Measurements from ENCODE around the gene HUNK.
"Not testable (repeated sequence)": the region's sequence is repeated elsewhere in the genome, so short reads cannot be mapped to it uniquely, and the experiment has no call there.

HUNK gene

GRCh38 chr21:31924548-31924947 lies 51.7 kb downstream of the HUNK start:
- no peak for DNase-seq

- no peak for DNase-seq
Measured at GRCh38 chr21:31926498-31926897, 53.7 kb downstream of the HUNK start.

- DNase-seq: no peak
Measured at GRCh38 chr21:31927689-31928353, 55.0 kb downstream of the HUNK start.

- DNase-seq: no peak
Measured at GRCh38 chr21:31928656-31929055, 55.8 kb downstream of the HUNK start.

- no peak for DNase-seq
Measured at GRCh38 chr21:31929548-31929947, 56.7 kb downstream of the HUNK start.

GRCh38 chr21:31930001-31930400 lies 57.2 kb downstream of the HUNK start:
- no peak for DNase-seq

- no peak for DNase-seq
Measured at GRCh38 chr21:31931644-31932469, 59.0 kb downstream of the HUNK start.

- DNase-seq: no peak
Measured at GRCh38 chr21:31932470-31932764, 59.6 kb downstream of the HUNK start.

- no peak for DNase-seq
Measured at GRCh38 chr21:31937303-31937702, 64.5 kb downstream of the HUNK start.

GRCh38 chr21:31938330-31939301 lies 65.8 kb downstream of the HUNK start:
- no peak for DNase-seq

- no peak for DNase-seq
Measured at GRCh38 chr21:31941694-31942093, 68.9 kb downstream of the HUNK start.

GRCh38 chr21:31943561-31943960 lies 70.7 kb downstream of the HUNK start:
- DNase-seq: no peak

- DNase-seq: no peak
Measured at GRCh38 chr21:31945141-31945540, 72.3 kb downstream of the HUNK start.

GRCh38 chr21:31945546-31945945 lies 72.7 kb downstream of the HUNK start:
- no peak for DNase-seq

- no peak for DNase-seq
Measured at GRCh38 chr21:31946231-31946630, 73.4 kb downstream of the HUNK start.

GRCh38 chr21:31946876-31947550 lies 74.2 kb downstream of the HUNK start:
- DNase-seq: not testable (repeated sequence)

- no peak for DNase-seq
Measured at GRCh38 chr21:31948676-31949075, 75.9 kb downstream of the HUNK start.

GRCh38 chr21:31952828-31953227 lies 80.0 kb downstream of the HUNK start:
- DNase-seq: no peak

- DNase-seq: no peak
Measured at GRCh38 chr21:31957631-31958030, 84.8 kb downstream of the HUNK start.

GRCh38 chr21:31959881-31960280 lies 87.1 kb downstream of the HUNK start:
- DNase-seq: no peak

GRCh38 chr21:31961027-31961426 lies 88.2 kb downstream of the HUNK start:
- DNase-seq: no peak

GRCh38 chr21:31961704-31962103 lies 88.9 kb downstream of the HUNK start:
- DNase-seq: no peak

- no peak for DNase-seq
Measured at GRCh38 chr21:31964692-31965091, 91.9 kb downstream of the HUNK start.

Data from NCI-H1048 (cell line).